ENCODE data around the gene SLC8A3.

DNA sequence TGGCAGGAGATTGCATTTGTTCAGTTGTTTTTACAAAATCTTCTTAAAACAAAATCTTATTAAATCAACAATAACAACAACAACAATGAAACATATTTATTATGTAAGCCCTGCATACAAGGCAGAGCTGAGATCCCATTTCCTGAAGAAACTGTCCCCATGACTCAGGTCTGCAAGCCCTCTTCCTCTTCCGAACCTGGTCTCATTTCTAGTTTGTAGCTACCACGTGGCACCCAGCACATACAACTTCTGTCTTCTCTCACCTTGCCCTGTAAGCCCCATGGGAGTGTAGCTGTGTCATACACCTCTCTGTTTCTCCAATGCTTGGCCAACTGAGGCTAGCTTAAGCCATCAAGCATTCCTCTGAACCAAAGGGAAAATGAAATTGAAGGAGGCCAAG lies 106.4 kb downstream of the SLC8A3 start:
- TF ChIP-seq ZNF274 (IDR thresholded peaks at IDR 0.05; ENCODE audit: low read depth, low read length) (no peak), YY1 (IDR thresholded peaks at IDR 0.05; ENCODE audit: insufficient read depth, insufficient read length) (no peak), SUZ12 (IDR thresholded peaks at IDR 0.05; ENCODE audit: extremely low read depth, insufficient read depth, insufficient read length) (no peak)
